ENCODE measurements around the gene AMY1A. TPM values are rescaled to one million over a fixed set of nuclear protein-coding genes. Genes with fewer than 3 reads are reported as not detected.
"Not testable (repeated sequence)": the region's sequence is repeated elsewhere in the genome, so short reads cannot be mapped to it uniquely, and the experiment has no call there.

The AMY1A gene
- total and polyA plus RNA-seq, 2 donors (not counting 3 experiments of a cell fraction or from before 2014, with no cell fraction given) = not detected

- not testable (repeated sequence) for H3K9me1 ChIP-seq (replicated peaks; ENCODE audit: control insufficient read depth, extremely low read depth, insufficient read depth, low read length); H3K4me2 ChIP-seq (ENCODE audit: insufficient read depth, low read length); H3K79me2 ChIP-seq (ENCODE audit: control insufficient read depth, insufficient read depth, low read length)
Observed at GRCh38 chr1:103707670-103708069, 52.1 kb downstream of the AMY1A start.

DNA sequence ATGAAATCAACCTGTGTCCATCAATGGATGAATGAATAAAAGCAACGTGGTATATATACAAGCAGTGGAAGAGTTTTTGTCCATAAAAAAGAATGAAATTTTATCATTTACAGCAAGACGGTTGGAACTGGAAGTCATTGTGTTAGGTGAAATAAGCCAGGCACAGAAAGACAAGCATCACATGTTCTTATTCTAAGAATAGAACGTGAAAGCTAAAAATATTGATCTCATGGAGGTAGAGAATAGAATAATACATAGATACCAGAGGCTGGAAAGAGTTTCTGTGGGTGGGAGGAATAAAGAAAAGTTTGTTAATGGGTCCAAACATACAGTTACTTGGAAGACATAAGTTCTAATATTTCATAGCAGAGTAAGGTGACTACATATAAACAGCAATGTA, 54.8 kb downstream of the AMY1A start:
- CTCF ChIA-PET; POLR2A ChIA-PET; H3K4me2 ChIP-seq (ENCODE audit: insufficient read depth, low read length); H3K79me2 ChIP-seq (ENCODE audit: control insufficient read depth, insufficient read depth, low read length); H3K4me1 ChIP-seq (ENCODE audit: control insufficient read depth, extremely low read depth, insufficient read depth, low read length); H3K27ac ChIP-seq (ENCODE audit: insufficient read depth, low read depth, low read length); H3K36me3 ChIP-seq (ENCODE audit: control insufficient read depth in 2 of 2, extremely low read depth in 1 of 2, insufficient read depth in 2 of 2, low read length in 2 of 2); H3K9me3 ChIP-seq (replicated peaks; ENCODE audit: control insufficient read depth, insufficient read depth, low read length); H4K20me1 ChIP-seq (replicated peaks; ENCODE audit: control insufficient read depth, extremely low read depth, insufficient read depth, low read length); H2AFZ ChIP-seq (ENCODE audit: low read depth, low read length); H3K9me1 ChIP-seq (replicated peaks; ENCODE audit: control insufficient read depth, extremely low read depth, insufficient read depth, low read length); BruUV-seq (replicated peaks); H3K27me3 ChIP-seq (ENCODE audit: control insufficient read depth in 2 of 2, insufficient read depth in 2 of 2, low read length in 2 of 2); dilution Hi-C loops (cut with MboI; ENCODE audit: extremely low pct_ligation_motif_present, low sequenced_read_pairs); DNase-seq (ENCODE audit: low read depth, low spot score); H3K9ac ChIP-seq (replicated peaks; ENCODE audit: extremely low read depth, insufficient read depth, low read length); intact Hi-C loops (cut with micrococcal nuclease); FAIRE-seq; H3K4me3 ChIP-seq (replicated peaks in 1 of 3; ENCODE audit: insufficient read depth in 1 of 3, low read depth in 1 of 3, low read length in 3 of 3): not testable (repeated sequence)

More at GRCh38 chr1:103707670-103708069, 52.1 kb downstream of the AMY1A start:
- H4K20me1 ChIP-seq (replicated peaks; ENCODE audit: control insufficient read depth, extremely low read depth, insufficient read depth, low read length); H3K36me3 ChIP-seq (ENCODE audit: control insufficient read depth in 2 of 2, extremely low read depth in 1 of 2, insufficient read depth in 2 of 2, low read length in 2 of 2); H3K27ac ChIP-seq (ENCODE audit: insufficient read depth, low read depth, low read length); H3K27me3 ChIP-seq (ENCODE audit: control insufficient read depth in 2 of 2, insufficient read depth in 2 of 2, low read length in 2 of 2); H3K4me1 ChIP-seq (ENCODE audit: control insufficient read depth, extremely low read depth, insufficient read depth, low read length); H3K9ac ChIP-seq (replicated peaks; ENCODE audit: extremely low read depth, insufficient read depth, low read length); FAIRE-seq; intact Hi-C loops (cut with micrococcal nuclease); DNase-seq (ENCODE audit: low read depth, low spot score); dilution Hi-C loops (cut with MboI; ENCODE audit: extremely low pct_ligation_motif_present, low sequenced_read_pairs); CTCF ChIA-PET; BruUV-seq (replicated peaks); H2AFZ ChIP-seq (ENCODE audit: low read depth, low read length); POLR2A ChIA-PET; H3K9me3 ChIP-seq (replicated peaks; ENCODE audit: control insufficient read depth, insufficient read depth, low read length); H3K4me3 ChIP-seq (replicated peaks in 1 of 3; ENCODE audit: insufficient read depth in 1 of 3, low read depth in 1 of 3, low read length in 3 of 3): not testable (repeated sequence)

Small RNAs within 50 kb of the gene (small RNA-seq; reads per million reads assigned to genes)
- not detected for gene AC105272.1 (ENCODE audit: insufficient read depth, insufficient read length, low read depth, low replicate concordance)

Other genes starting within 250 kb of the AMY1A start
- 12.2 and 16.7 TPM in 2 replicates for gene RNPC3, start 130.1 kb upstream of the AMY1A start, total RNA-seq
- 9.2 and 11.5 TPM in 2 replicates for gene RNPC3, start 130.1 kb upstream of the AMY1A start, polyA plus RNA-seq
- gene AMY2B, start 84.2 kb upstream of the AMY1A start, total RNA-seq = 1.2 and 1.8 TPM in 2 replicates
- 0.53 and 1.0 TPM in 2 replicates for gene AMY2B, start 84.2 kb upstream of the AMY1A start, polyA plus RNA-seq
- not detected in 2 replicates for gene AMY2A, start 38.3 kb upstream of the AMY1A start, total RNA-seq
- not detected in 2 replicates for gene AMY2A, start 38.3 kb upstream of the AMY1A start, polyA plus RNA-seq
- not detected in 2 replicates for gene AMY1B, start 40.5 kb downstream of the AMY1A start, total RNA-seq
- not detected in 2 replicates for gene AMY1B, start 40.5 kb downstream of the AMY1A start, polyA plus RNA-seq
- gene AMY1C, start 94.1 kb downstream of the AMY1A start, total RNA-seq = not detected in 2 replicates
- not detected in 2 replicates for gene AMY1C, start 94.1 kb downstream of the AMY1A start, polyA plus RNA-seq